HG03520 (cell line): ENCODE data around the gene TMEM175.

Experiments
- ATAC-seq: cut with Tn5 transposase; IDR thresholded peaks from one replicate; pipeline ENCODE4 v1.9.1; 2021; ENCODE audit warnings: mild to moderate bottlenecking, moderate library complexity; ENCODE audit not compliant: unreplicated experiment

Gene TMEM175

DNA sequence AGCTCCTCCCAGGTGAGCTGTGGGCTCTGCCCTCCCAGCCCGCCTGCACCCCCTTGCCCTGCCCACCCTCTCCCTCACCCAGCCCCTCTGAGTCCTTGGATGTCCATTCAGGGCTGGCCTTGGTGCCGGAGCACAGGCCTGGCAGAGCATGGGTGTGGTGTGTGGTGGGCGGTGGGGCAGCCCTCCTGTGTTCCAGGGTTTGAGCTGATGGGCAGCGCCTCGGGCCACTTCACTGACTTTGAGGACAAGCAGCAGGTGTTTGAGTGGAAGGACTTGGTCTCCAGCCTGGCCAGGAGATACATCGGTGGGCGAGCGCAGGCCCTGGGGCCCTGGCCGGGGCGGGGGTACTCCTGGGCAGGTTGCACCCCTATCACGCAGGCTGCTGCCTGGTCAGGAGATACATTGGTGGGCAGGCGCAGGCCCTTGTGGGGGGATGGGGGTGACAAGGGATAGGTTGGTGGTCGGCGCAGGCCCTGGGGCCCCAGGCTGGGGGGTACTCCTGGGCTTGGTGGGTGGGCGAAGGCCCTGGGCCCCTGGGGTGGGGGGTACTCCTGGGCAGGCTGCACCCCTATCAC is 68.5 kb downstream of the TMEM175 start:
- ATAC-seq: no peak

DNA sequence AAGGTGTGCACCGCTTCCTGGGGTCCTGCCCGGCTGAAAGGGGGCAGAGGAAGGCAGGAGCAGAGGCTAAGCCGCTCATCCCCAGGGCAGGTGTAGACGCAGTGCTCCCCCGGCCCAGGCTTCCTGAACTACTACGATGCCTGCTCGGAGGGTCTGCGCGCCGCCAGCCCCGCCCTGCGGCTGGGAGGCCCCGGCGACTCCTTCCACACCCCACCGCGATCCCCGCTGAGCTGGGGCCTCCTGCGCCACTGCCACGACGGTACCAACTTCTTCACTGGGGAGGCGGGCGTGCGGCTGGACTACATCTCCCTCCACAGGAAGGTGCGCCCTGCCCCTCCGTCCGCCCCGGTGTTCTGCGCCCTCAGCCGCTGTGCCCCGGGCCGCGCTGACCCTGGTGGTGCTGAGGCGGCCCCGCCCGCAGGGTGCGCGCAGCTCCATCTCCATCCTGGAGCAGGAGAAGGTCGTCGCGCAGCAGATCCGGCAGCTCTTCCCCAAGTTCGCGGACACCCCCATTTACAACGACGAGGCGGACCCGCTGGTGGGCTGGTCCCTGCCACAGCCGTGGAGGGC is 69.4 kb downstream of the TMEM175 start:
- ATAC-seq: no peak

GRCh38 chr4:1002131-1002630 is 69.9 kb downstream of the TMEM175 start:
- ATAC-seq: no peak

DNA sequence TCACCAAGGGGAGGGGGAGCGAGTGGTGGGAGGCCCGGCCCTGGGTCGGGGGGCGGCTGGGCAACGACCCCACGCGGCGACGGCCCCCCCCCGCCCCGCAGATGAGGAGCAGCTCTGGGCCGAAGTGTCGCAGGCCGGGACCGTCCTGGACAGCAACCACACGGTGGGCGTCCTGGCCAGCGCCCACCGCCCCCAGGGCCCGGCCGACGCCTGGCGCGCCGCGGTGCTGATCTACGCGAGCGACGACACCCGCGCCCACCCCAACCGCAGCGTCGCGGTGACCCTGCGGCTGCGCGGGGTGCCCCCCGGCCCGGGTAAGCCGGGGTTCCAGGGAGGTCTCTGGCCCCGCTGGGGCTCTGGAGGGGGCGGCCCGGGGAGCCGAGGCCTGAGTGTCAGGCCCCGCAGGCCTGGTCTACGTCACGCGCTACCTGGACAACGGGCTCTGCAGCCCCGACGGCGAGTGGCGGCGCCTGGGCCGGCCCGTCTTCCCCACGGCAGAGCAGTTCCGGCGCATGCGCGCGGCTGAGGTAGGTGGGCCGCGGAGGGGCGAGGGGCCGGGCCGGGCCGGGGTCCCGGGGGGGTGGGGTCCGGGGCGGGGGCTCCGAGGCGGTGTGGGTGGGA is 70.5 kb downstream of the TMEM175 start:
- ATAC-seq: no peak

- no peak for ATAC-seq
These were observed 71.2 kb downstream of the TMEM175 start for GRCh38 chr4:1003271-1004070.

- ATAC-seq: no peak
These were observed 71.8 kb downstream of the TMEM175 start for GRCh38 chr4:1004071-1004418.

DNA sequence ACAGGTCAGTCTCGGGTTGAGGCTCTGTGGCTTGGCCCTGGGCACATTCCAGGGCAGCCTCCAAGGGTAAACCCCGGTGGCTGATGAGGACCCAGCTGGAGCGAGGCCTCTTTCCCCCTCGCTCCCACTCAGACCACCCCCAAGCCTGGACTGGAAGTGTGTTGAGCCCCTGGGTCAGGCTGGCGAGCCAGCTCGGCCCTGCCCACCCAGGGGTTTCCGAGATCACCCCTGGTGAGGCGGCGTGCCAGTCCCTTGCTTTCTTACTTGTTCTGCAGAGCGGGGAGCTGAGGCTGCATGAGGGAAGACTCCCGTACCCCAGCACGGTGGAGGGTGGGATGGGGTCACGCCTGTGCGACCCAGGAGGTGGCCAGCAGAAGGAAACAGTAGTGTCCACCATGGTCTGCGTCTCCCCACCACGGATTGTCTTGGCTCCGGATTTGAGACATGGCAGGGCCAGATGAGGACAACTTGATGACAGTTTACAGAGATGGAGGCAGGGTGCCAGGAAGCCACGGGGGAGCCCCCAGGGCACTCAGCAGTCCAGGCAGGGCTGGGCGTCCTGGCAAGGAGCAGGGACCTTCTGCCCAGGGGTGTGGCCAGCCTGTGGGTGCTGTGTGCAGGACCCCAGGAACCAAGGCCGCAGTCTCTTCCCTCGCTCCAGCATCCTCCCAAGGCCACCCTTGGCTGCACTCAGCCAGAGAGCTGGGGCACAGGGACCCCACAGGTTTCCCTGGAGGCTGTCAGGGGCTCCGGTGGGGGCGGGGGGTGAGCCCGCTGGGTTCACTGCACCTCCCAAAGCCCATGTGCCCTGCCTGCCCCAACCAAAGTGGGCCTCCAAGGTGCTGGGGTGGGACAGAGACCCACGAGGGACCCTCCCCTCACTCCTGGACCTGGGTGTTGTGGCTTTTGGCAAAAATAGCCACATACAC is 72.6 kb downstream of the TMEM175 start:
- no peak for ATAC-seq

DNA sequence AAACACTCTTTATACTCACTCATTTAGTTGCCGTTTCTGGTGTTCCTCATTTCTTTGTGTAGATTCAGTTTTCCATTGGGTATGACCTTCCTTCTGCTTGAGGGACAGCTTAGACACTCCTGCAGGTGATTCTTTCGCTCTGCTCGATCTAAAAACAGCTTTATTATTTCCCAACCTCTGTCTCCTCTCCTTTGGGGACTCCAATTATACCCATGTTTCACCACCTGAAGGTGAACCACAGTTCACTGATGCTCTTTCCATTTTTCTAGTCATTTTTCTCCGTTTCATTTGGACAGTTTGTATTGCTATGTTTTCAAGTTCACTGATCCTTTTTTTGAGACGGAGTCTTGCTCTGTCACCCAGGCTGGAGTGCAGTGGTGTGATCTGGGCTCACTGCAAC is 74.6 kb downstream of the TMEM175 start:
- ATAC-seq: no peak
